Fibroblast of lung (primary cell): ENCODE data around the gene MEGF8.

Source experiments
- CTCF ChIP-seq, 2 donors: IDR thresholded peaks in 1 of 2; conservative IDR thresholded peaks in 1 of 2; 1 replicate in 1 of 2; 2 replicates in 1 of 2; pipeline ENCODE4 v1.5.1; 2011 to 2012; ENCODE audit warnings: low read length in 2 of 2, control low read depth in 1 of 2, inconsistent platforms in 1 of 2, low read depth in 1 of 2, mild to moderate bottlenecking in 1 of 2
- EZH2 ChIP-seq: IDR thresholded peaks from 2 replicates; pipeline ENCODE4 v1.5.1; 2012; ENCODE audit warnings: low read length, control low read depth, mild to moderate bottlenecking; ENCODE audit errors: missing control alignments

DNA sequence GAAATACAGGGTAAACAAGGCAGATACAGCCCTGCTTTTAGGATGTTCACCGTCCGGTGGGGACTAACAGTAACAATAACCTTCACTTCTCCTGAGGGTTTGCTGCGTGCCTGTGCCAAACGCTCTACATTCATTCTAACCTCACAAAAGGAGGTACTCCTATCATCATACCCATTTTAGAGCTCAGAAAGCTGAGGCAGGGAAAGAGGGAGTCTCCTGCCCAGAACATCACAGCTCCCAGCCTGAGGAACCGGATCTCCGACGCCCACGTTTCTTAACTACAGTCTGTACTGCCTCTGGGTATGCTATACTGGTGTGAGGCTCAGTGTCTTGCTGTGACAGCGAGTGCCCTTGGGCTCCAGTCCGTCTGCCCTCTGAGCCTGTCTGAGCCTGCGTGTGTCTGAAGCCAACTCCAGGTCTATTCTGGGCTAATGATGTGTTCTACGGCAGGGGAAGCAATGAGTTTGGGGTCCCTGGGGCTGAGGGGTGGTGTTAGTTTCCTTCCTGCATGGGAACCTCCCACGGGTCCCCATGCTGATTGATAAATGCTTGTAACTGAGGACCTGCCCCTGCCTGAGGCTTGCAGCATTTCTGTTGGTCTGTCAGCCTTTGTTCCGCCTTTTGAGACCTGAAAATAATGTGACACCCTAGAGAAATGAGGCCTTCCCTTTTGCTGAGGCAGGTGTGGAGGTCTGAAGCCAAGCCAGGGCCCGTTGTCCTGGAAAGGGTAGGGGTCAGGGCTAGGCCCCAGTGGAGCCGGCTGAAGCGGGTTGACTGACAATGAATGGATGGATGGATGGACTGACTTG, 96.9 kb downstream of the MEGF8 start:
- TF ChIP-seq CTCF (conservative IDR thresholded peaks at IDR 0.05 in 1 of 2, IDR thresholded peaks at IDR 0.05 in 1 of 2; ENCODE audit: low read depth in 1 of 2, low read length in 2 of 2), result no peak
- no peak for TF ChIP-seq EZH2
